Erythroblast (primary cell): ENCODE results near the gene SLC6A7.

ENCODE experiments used
- DNase-seq, 2 experiments: peaks; one replicate each; lab custom pipeline; 2025; lab: John Stamatoyannopoulos, UW
- GATA1 ChIP-seq: IDR thresholded peaks from 2 replicates; pipeline ENCODE4 v1.6.1; 2011; ENCODE audit warnings: low read depth, mild to moderate bottlenecking, control low read depth, low read length, moderate library complexity
- POLR2A ChIP-seq: IDR thresholded peaks from 2 replicates; pipeline ENCODE4 v1.6.1; 2011; ENCODE audit warnings: mild to moderate bottlenecking, low read length

Gene SLC6A7

GRCh38 chr5:150257424-150257823 is 67.6 kb downstream of the SLC6A7 start:
- DNase-seq: no peak

GRCh38 chr5:150258130-150258529 is 68.3 kb downstream of the SLC6A7 start:
- TF ChIP-seq POLR2A (no peak), GATA1 (no peak)
- no peak for DNase-seq

More at GRCh38 chr5:150257424-150257823, 67.6 kb downstream of the SLC6A7 start:
- TF ChIP-seq GATA1: no peak
- no peak for TF ChIP-seq POLR2A
